ENCODE results near the gene LNX2.

- TF ChIP-seq CTCF (IDR thresholded peaks at IDR 0.05; ENCODE audit: insufficient read depth, low read length), result no peak
- TF ChIP-seq POLR2AphosphoS5 (IDR thresholded peaks at IDR 0.05; ENCODE audit: low read depth), result no peak
Measured at GRCh38 chr13:27583645-27584044, 36.7 kb downstream of the LNX2 start.

Data from HL-60 (cell line).